ENCODE data around the gene SPATA3.

The SPATA3 gene

GRCh38 chr2:231013820-231014219 is 17.9 kb downstream of the SPATA3 start:
- H4K20me1 ChIP-seq (ENCODE audit: insufficient read depth, low read length) = no peaks in the 10 kb centered on the region
- no peaks in the 10 kb centered on the region for H3K9me3 ChIP-seq (replicated peaks; ENCODE audit: insufficient read depth, low read length)
- no peak overlapping the region for H3K9ac ChIP-seq (ENCODE audit: low read length)
- H2AFZ ChIP-seq (ENCODE audit: low read length) = no peak overlapping the region
- no peak overlapping the region for H3K4me2 ChIP-seq (ENCODE audit: low read depth, low read length)
- TF ChIP-seq, protein P1, sequence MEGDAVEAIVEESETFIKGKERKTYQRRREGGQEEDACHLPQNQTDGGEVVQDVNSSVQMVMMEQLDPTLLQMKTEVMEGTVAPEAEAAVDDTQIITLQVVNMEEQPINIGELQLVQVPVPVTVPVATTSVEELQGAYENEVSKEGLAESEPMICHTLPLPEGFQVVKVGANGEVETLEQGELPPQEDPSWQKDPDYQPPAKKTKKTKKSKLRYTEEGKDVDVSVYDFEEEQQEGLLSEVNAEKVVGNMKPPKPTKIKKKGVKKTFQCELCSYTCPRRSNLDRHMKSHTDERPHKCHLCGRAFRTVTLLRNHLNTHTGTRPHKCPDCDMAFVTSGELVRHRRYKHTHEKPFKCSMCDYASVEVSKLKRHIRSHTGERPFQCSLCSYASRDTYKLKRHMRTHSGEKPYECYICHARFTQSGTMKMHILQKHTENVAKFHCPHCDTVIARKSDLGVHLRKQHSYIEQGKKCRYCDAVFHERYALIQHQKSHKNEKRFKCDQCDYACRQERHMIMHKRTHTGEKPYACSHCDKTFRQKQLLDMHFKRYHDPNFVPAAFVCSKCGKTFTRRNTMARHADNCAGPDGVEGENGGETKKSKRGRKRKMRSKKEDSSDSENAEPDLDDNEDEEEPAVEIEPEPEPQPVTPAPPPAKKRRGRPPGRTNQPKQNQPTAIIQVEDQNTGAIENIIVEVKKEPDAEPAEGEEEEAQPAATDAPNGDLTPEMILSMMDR (IDR thresholded peaks at IDR 0.05; ENCODE audit: low read length) = no peak
- TF ChIP-seq EZH2phosphoT487 (IDR thresholded peaks at IDR 0.05; ENCODE audit: low read length) = no peak
- TF ChIP-seq EZH2 (optimal IDR thresholded peaks at IDR 0.05; ENCODE audit: low read depth, low read length) = no peak
- H3K4me1 ChIP-seq (ENCODE audit: low read length) = no peaks in the 10 kb centered on the region
- DNase-seq = no peak
- H3K36me3 ChIP-seq (replicated peaks; ENCODE audit: insufficient read depth, low read length) = no peaks in the 10 kb centered on the region
- no peak overlapping the region for H3K4me3 ChIP-seq (ENCODE audit: low read length)
- H3K79me2 ChIP-seq (ENCODE audit: low read length) = no peaks in the 10 kb centered on the region
- no peaks in the 10 kb centered on the region for H3K9me2 ChIP-seq (replicated peaks; ENCODE audit: insufficient read depth, low read length)
- H3F3A ChIP-seq (ENCODE audit: insufficient read depth, low read length) = no peaks in the 10 kb centered on the region
- H3K27me3 ChIP-seq (replicated peaks; ENCODE audit: insufficient read depth, low read length) = no peaks in the 10 kb centered on the region
- H3K27ac ChIP-seq (ENCODE audit: low read length) = no peak overlapping the region

GRCh38 chr2:231015478-231015877 is 19.6 kb downstream of the SPATA3 start:
- Histone ChIP-seq H3K9me3 (replicated peaks; ENCODE audit: insufficient read depth, low read length) (no peaks in the 10 kb centered on the region), H3K4me2 (ENCODE audit: low read depth, low read length) (no peak overlapping the region), H3K4me3 (ENCODE audit: low read length) (no peak overlapping the region), H2AFZ (ENCODE audit: low read length) (no peak overlapping the region), H3K79me2 (ENCODE audit: low read length) (no peaks in the 10 kb centered on the region), H3K36me3 (replicated peaks; ENCODE audit: insufficient read depth, low read length) (no peaks in the 10 kb centered on the region), H3K27ac (ENCODE audit: low read length) (no peak overlapping the region), H3K9me2 (replicated peaks; ENCODE audit: insufficient read depth, low read length) (no peaks in the 10 kb centered on the region), H3K9ac (ENCODE audit: low read length) (no peak overlapping the region), H3K27me3 (replicated peaks; ENCODE audit: insufficient read depth, low read length) (no peaks in the 10 kb centered on the region), H3F3A (ENCODE audit: insufficient read depth, low read length) (no peaks in the 10 kb centered on the region), H3K4me1 (ENCODE audit: low read length) (no peaks in the 10 kb centered on the region), H4K20me1 (ENCODE audit: insufficient read depth, low read length) (no peaks in the 10 kb centered on the region)
- TF ChIP-seq, protein P1 (IDR thresholded peaks at IDR 0.05; ENCODE audit: low read length) = no peak
- TF ChIP-seq EZH2 (optimal IDR thresholded peaks at IDR 0.05; ENCODE audit: low read depth, low read length) = no peak
- TF ChIP-seq EZH2phosphoT487 (IDR thresholded peaks at IDR 0.05; ENCODE audit: low read length) = no peak
- DNase-seq = no peak

DNA sequence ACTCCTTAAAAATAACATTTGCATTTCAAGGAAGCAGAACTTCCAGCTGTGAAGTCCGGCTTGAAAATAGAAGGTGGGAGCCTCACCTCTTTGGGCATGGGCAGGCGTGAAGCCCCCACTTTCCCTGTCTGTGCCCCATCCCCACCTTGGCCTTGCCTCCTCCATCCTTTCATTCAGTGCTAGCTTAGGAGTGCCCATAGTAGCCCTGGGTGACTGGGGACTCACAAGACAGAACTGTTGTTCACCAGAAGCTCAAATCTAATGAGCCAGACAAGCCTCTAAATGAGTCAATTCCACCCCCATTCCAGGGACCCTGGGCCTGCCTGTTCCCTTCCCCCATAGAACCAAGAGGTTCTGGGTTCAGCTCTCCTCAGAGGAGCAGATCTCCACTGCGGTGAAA is 20.0 kb downstream of the SPATA3 start:
- H3K79me2 ChIP-seq (ENCODE audit: low read length) = no peaks in the 10 kb centered on the region
- no peaks in the 10 kb centered on the region for H3K9me3 ChIP-seq (replicated peaks; ENCODE audit: insufficient read depth, low read length)
- H3K4me1 ChIP-seq (ENCODE audit: low read length) = no peaks in the 10 kb centered on the region
- H3K4me3 ChIP-seq (ENCODE audit: low read length) = no peak overlapping the region
- no peaks in the 10 kb centered on the region for H3F3A ChIP-seq (ENCODE audit: insufficient read depth, low read length)
- no peak overlapping the region for H3K4me2 ChIP-seq (ENCODE audit: low read depth, low read length)
- H3K27ac ChIP-seq (ENCODE audit: low read length) = no peak overlapping the region
- no peaks in the 10 kb centered on the region for H3K9me2 ChIP-seq (replicated peaks; ENCODE audit: insufficient read depth, low read length)
- H3K27me3 ChIP-seq (replicated peaks; ENCODE audit: insufficient read depth, low read length) = no peaks in the 10 kb centered on the region
- no peaks in the 10 kb centered on the region for H3K36me3 ChIP-seq (replicated peaks; ENCODE audit: insufficient read depth, low read length)
- H4K20me1 ChIP-seq (ENCODE audit: insufficient read depth, low read length) = no peaks in the 10 kb centered on the region
- H2AFZ ChIP-seq (ENCODE audit: low read length) = no peak overlapping the region
- no peak for DNase-seq
- TF ChIP-seq, protein P1 (IDR thresholded peaks at IDR 0.05; ENCODE audit: low read length) = no peak
- TF ChIP-seq EZH2 (optimal IDR thresholded peaks at IDR 0.05; ENCODE audit: low read depth, low read length) = no peak
- TF ChIP-seq EZH2phosphoT487 (IDR thresholded peaks at IDR 0.05; ENCODE audit: low read length) = no peak
- no peak overlapping the region for H3K9ac ChIP-seq (ENCODE audit: low read length)
